Activated CD4-positive, alpha-beta memory T cell treated with anti-CD3 and anti-CD28 coated beads for 36 hours (primary cell): ENCODE results near the gene CRYZL1. TPM values are rescaled to one million over a fixed set of nuclear protein-coding genes. Genes with fewer than 3 reads are reported as not detected.
"Not testable (repeated sequence)": the region's sequence is repeated elsewhere in the genome, so short reads cannot be mapped to it uniquely, and the experiment has no call there.

ENCODE experiments used
- CTCF ChIA-PET: fragments of 350-600 bp; sonication (Branson Sonifier 250); formaldehyde crosslinking; loops from one replicate; lab custom pipeline; 2021; ENCODE audit warnings: antibody characterized with exemption, inconsistent platforms; lab: Charles Lee
- POLR2A ChIA-PET: fragments of 350-600 bp; sonication (Branson Sonifier 250); formaldehyde crosslinking; loops from one replicate; lab custom pipeline; 2021; ENCODE audit warnings: antibody characterized with exemption; lab: Charles Lee
- DNase-seq: peaks from one replicate; pipeline ENCODE4 v3.0.0-alpha.2; 2020
- H3K27ac Mint-ChIP-seq: one replicate; pipeline ENCODE4 v1.8.0; 2021; ENCODE audit warnings: mixed read lengths
- H3K27me3 Mint-ChIP-seq: one replicate; pipeline ENCODE4 v1.8.0; 2021; ENCODE audit warnings: mixed read lengths
- H3K36me3 Mint-ChIP-seq: one replicate; pipeline ENCODE4 v1.8.0; 2021; ENCODE audit warnings: mixed read lengths
- H3K4me1 Mint-ChIP-seq: one replicate; pipeline ENCODE4 v1.8.0; 2021; ENCODE audit warnings: low read depth, mixed read lengths
- H3K4me3 Mint-ChIP-seq: one replicate; pipeline ENCODE4 v1.8.0; 2021; ENCODE audit warnings: mild to moderate bottlenecking, mixed read lengths
- H3K9me3 Mint-ChIP-seq: one replicate; pipeline ENCODE4 v1.8.0; 2021; ENCODE audit warnings: mixed read lengths
- intact Hi-C: fragments of 100-400 bp; cut with micrococcal nuclease; formaldehyde crosslinking; loops from one replicate; pipeline ENCODE4 v1.15.1; 2023
- total RNA-seq, 2 experiments: library from RNA; stranded (reverse); gene quantifications; one replicate each; pipeline ENCODE4 v1.2.3, GENCODE V29; 2021

CRYZL1 gene
- 10 to 100 TPM; 32.8 to 34.9 TPM for total RNA-seq

DNA sequence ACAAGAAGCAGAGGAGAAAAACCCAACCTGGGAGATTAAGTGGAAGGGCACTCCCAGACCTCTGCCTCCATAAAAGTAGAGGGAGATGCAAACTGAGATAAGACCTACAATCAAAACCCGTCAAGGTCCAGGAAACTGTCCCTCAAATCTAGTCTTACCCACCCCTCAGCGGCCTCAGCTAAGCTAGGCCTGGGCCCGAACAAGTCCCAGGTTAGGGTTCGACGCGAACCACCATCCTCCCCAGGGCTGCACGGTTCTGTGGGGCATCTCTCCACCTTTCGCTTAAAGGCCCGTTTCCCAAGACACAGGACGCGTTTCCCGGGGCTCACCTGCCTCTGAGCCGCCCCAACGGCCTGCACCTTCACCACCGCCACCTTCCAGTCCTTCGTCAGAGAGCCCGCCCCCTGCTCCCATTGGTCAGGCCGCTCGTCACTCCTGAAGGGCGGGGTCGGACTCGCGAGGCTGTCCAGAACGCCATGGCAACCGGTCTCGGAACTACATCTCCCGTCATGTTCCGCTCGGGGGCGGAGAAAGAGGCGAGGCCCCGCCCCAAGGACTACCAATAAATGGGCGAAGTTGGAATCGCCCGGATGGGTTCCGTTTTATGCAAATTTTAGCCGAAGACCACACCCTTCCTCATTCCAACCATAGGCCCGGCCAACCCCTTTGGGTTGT is at the start of gene CRYZL1:
TSS of gene CRYZL1 (minus strand) at position 390 of the 675 bp plus-strand sequence. CDS start 10,190 bp downstream, outside the sequence.
- CTCF ChIA-PET = interaction anchor here (2.6 kb wide), 1 partner anchor 36 kb away, joined by 14 read pairs; no protein-coding TSS in a partner anchor
- H3K9me3 Mint-ChIP-seq = no peaks in the 10 kb centered on the region
- peaks cover 24% of the 10 kb centered on the region for H3K4me1 Mint-ChIP-seq
- peak within 1 kb of the TSS; percentile 86 for H3K4me3 Mint-ChIP-seq
- DNase-seq = peak; percentile 100
- intact Hi-C loops = loop anchor here (1.0 to 10.0 kb wide), 8 partner anchors 53 to 869 kb away; partner anchors contain the start of genes ATP5PO, DNAJC28, DONSON and GART
- POLR2A ChIA-PET = interaction anchor here (1.1 kb wide), 2 partner anchors 53 to 551 kb away, joined by 3 to 4 read pairs; partner anchors contain the start of gene DONSON
- H3K27me3 Mint-ChIP-seq = peaks cover 16% of the 10 kb centered on the region
- H3K27ac Mint-ChIP-seq = peak within 1 kb of the TSS; percentile 93
- H3K36me3 Mint-ChIP-seq = peaks cover 5% of the 10 kb centered on the region

DNA sequence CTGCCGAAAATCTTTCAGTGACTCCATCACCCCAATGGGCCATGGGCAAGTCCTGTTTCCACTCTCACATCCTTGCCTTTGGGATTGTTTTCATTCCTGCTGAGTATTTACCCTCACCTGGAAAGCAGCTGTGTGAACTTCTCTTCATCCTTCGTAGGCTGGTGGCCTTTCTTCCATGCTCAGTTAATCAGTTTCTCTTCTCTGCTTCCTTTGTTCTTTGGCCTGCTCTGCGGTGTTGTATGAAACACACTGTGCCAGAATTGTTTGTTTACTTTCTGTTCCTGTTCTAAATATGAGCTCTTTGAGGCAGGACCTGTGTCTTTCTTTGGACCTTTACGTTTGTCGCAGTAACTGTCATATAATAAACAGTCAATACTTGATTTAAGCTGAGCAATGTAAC is 49.3 kb upstream of the CRYZL1 start:
- Mint-ChIP-seq H3K27me3 (no peaks in the 10 kb centered on the region), H3K36me3 (no peaks in the 10 kb centered on the region), H3K9me3 (no peaks in the 10 kb centered on the region), H3K4me1 (no peaks in the 10 kb centered on the region), H3K27ac (no peak overlapping the region), H3K4me3 (no peak overlapping the region)
- CTCF ChIA-PET = interaction anchor here (0.6 kb wide), 1 partner anchor 931 kb away, joined by 3 read pairs; no protein-coding TSS in a partner anchor
- no peak for DNase-seq
- intact Hi-C loops = no loop called here
- POLR2A ChIA-PET = no interaction called here

DNA sequence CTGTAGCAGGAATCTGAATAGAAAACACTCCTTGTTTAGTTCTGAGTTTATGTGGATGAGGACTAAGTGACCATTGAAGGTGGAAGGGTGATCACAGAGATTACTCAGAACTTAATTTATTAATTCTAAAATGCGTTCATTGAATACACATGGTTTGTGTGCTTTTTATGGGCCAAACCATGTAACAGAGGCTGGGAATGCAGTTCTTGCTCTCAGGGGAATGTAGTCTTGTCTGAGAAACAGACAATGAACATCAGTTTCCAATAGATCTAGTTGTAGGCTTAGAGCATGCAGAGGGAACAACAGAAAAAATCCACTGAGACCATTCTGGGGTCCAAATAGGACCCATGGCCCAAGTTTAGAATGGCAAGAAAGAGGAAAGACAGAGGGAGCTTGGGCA is 46.8 kb upstream of the CRYZL1 start:
- POLR2A ChIA-PET = no interaction called here
- CTCF ChIA-PET = no interaction called here
- no peaks in the 10 kb centered on the region for H3K4me1 Mint-ChIP-seq
- no peaks in the 10 kb centered on the region for H3K9me3 Mint-ChIP-seq
- H3K27ac Mint-ChIP-seq = no peak overlapping the region
- H3K36me3 Mint-ChIP-seq = no peaks in the 10 kb centered on the region
- H3K27me3 Mint-ChIP-seq = no peaks in the 10 kb centered on the region
- no peak for DNase-seq
- intact Hi-C loops = no loop called here
- H3K4me3 Mint-ChIP-seq = no peak overlapping the region

DNA sequence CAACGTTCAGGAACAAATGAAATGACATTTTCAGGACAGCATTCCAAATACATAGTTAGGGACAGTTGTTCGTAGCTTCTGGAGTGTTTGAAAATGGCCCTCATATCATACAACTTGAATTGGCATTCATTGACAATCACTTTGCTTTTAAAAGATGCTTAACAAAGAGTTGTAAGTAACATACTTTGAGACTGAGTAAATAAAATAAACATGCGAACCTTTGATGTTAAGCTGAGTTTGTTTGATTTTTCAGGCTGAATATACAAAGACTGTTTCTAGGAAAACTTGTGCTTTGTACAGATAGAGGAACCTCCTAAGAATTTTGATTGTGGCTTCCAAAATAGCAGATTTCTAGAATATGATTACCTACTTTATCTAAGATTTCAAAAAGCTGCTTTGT is 46.1 kb upstream of the CRYZL1 start:
- no peaks in the 10 kb centered on the region for H3K9me3 Mint-ChIP-seq

DNA sequence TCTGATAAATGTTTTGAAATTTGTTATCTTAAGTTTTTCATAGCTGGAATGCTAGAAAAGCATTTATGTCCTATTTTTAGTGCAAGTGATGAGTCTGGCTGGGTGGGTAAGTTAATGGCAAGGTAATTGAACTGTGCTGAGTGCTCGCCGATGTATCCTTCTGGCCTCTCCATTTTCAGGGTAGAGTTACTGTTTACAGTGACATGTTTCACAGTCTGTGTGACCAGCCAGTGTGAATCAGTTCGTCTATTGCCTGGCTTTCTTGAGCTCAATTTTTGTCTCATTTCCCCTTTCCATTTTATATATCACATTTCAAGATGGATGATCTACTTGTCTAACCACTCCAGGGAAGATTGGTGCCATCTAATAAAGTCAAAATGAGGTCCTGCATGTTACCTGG is 44.8 kb upstream of the CRYZL1 start:
- ChIA-PET POLR2A (interaction anchor here (0.6 kb wide), 1 partner anchor 10 kb away, joined by 4 read pairs; no protein-coding TSS in a partner anchor), CTCF (no interaction called here)
- Mint-ChIP-seq H3K9me3 (no peaks in the 10 kb centered on the region), H3K27me3 (no peaks in the 10 kb centered on the region), H3K4me3 (no peak overlapping the region), H3K36me3 (no peaks in the 10 kb centered on the region), H3K4me1 (no peaks in the 10 kb centered on the region), H3K27ac (no peak overlapping the region)
- DNase-seq = no peak
- intact Hi-C loops = no loop called here

More for the DNA sequence above, 46.1 kb upstream of the CRYZL1 start:
- Mint-ChIP-seq H3K27me3 (no peaks in the 10 kb centered on the region), H3K27ac (no peak overlapping the region), H3K36me3 (no peaks in the 10 kb centered on the region), H3K4me3 (no peak overlapping the region), H3K4me1 (no peaks in the 10 kb centered on the region)
- CTCF ChIA-PET = no interaction called here
- intact Hi-C loops = no loop called here
- POLR2A ChIA-PET = no interaction called here
- DNase-seq = no peak

DNA sequence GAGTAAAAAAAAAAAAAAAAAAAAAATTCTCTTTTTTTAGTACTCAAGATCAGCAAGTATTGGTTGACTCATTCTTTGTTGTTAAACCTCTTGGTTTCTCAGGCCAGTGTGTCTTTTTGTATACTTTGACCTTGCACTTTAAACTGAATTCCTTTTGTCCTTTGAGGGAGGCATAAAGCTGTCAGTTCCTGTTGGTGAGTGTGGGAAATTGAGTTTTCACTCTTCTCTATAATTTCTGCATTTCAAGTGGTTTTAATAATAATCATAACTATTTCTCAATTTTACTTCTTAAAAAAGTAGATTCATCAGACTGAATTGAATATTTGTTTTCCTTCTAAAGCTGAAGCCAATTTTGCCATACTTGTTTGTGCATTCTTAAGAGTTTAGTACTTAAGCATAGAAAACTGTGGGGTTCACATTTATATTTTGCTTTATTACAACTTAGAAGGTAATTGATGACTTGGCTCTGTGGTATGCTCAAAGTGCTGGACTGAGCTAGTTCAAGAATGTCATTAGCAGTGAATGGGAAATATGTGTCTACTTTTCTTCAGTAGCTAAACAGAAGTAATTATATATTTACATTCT is 44.2 kb upstream of the CRYZL1 start:
- ChIA-PET CTCF (no interaction called here), POLR2A (interaction anchor here (0.6 kb wide), 2 partner anchors 11 to 494 kb away, joined by 3 to 4 read pairs; no protein-coding TSS in a partner anchor)
- Mint-ChIP-seq H3K4me3 (no peak overlapping the region), H3K4me1 (no peaks in the 10 kb centered on the region), H3K36me3 (no peaks in the 10 kb centered on the region), H3K27me3 (peaks cover 5% of the 10 kb centered on the region), H3K27ac (no peak overlapping the region), H3K9me3 (no peaks in the 10 kb centered on the region)
- DNase-seq = no peak
- intact Hi-C loops = no loop called here

DNA sequence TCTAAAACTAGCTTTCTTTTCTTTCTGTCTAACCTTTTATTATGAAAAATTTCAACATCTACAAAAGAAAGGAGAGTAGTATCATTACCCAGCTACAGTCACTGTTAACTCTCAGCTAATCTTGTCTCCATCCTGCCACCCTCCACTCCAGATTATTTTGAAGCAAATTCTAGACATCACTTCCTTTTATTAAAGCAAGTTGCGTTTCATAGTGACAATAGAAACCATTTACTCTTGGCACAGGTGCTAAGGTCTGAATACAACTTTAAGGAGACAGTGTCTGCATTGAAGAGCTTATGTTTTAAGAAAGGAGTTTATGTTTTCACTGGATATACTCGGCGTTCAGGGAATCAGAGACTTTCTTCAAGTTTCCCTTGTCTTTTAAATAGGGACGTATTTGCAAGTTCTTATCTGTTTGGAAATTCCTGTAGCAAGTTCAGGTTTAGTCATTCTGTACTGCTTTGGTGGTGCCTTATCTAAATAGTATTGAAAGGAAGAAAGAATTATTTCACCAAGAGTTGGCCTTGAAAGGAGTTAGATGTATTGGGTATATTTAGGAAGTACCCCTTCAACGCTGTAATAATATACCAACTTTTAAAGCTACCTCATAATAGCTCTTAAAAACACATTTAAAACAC is 43.5 kb upstream of the CRYZL1 start:
- Mint-ChIP-seq H3K4me3 (no peak overlapping the region), H3K36me3 (no peaks in the 10 kb centered on the region), H3K27ac (no peak overlapping the region), H3K4me1 (no peaks in the 10 kb centered on the region), H3K27me3 (peaks cover 5% of the 10 kb centered on the region), H3K9me3 (no peaks in the 10 kb centered on the region)
- CTCF ChIA-PET = no interaction called here
- POLR2A ChIA-PET = interaction anchor here (0.6 kb wide), 1 partner anchor 494 kb away, joined by 3 read pairs; no protein-coding TSS in a partner anchor
- intact Hi-C loops = no loop called here
- no peak for DNase-seq

DNA sequence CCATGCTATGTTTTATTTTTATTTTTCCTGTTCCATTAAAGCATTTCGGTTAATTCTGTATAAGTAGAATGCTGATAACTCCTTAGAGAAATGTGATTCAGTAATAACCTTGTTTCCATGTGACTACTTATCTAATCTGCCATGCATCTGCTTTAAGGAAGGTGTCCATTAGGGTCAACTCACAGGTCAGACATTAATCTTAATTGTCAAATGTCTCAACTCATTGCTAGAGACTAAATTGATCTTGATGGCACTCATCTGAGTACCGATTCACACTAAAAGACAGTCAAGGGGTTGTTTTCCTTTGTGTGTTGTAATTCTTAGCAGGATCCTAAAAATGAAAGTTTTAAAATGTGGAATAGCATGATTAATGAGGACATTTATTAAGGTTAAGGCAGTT is 42.5 kb upstream of the CRYZL1 start:
- no peaks in the 10 kb centered on the region for H3K36me3 Mint-ChIP-seq
- H3K27me3 Mint-ChIP-seq = peaks cover 5% of the 10 kb centered on the region
- DNase-seq = no peak
- H3K4me1 Mint-ChIP-seq = no peaks in the 10 kb centered on the region
- intact Hi-C loops = no loop called here
- H3K4me3 Mint-ChIP-seq = no peak overlapping the region
- no peaks in the 10 kb centered on the region for H3K9me3 Mint-ChIP-seq
- H3K27ac Mint-ChIP-seq = no peak overlapping the region
- ChIA-PET POLR2A (no interaction called here), CTCF (no interaction called here)

DNA sequence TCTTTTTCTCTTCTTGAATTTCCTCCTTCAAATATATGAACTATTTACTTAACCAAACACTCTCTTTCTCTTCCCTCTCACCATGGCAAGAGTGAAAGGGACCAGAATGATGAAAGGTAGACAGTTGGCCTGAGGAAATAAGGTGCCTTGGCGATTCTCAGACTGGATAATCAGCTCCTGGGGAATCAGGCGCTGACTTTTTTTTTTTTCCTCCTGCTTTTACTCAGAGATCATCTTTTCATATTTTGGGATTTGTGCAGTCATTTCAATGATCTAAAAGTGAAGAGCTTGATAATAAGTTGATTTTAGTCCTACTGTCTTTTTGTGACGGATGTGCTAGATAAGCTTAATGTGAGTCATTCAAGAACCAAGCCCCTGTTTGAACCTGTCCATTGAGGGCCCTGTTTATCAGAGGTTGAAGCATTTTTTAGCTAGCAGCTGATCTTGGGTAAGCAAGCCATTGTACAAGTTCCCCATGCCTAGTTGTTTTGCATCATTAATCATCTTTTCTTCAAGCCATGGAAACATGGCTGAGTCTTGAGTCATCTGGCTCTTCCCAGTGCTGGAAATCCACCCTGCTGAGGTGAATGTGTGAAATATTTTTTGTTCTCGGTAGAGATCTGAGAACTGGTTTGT is 41.6 kb upstream of the CRYZL1 start:
- ChIA-PET CTCF (no interaction called here), POLR2A (no interaction called here)
- Mint-ChIP-seq H3K27me3 (peaks cover 5% of the 10 kb centered on the region), H3K36me3 (no peaks in the 10 kb centered on the region), H3K4me1 (no peaks in the 10 kb centered on the region), H3K27ac (no peak overlapping the region), H3K4me3 (no peak overlapping the region), H3K9me3 (no peaks in the 10 kb centered on the region)
- intact Hi-C loops = no loop called here
- no peak for DNase-seq

DNA sequence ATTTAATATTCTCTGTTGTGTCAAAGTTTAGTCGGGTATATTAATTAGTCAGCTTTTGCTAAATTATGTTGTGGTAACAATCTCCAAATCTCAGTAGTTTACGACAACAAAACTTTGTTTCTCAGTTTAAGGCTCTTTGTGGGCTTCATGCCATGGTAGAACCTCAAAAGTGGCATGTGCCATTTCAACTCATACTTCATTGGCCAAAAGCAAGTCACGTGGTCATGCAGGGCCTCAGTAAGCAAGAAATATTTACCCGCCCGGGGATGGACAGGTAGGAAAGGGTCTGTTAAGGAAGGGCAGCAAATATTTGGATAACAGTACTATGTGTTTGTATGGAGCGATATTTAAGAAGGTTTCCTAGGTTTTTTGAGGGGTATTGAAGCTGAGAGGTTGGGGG is 39.3 kb upstream of the CRYZL1 start:
- ChIA-PET POLR2A (no interaction called here), CTCF (no interaction called here)
- no peak for DNase-seq
- peaks cover 5% of the 10 kb centered on the region for H3K27me3 Mint-ChIP-seq
- no peaks in the 10 kb centered on the region for H3K4me1 Mint-ChIP-seq
- intact Hi-C loops = no loop called here
- no peaks in the 10 kb centered on the region for H3K36me3 Mint-ChIP-seq
- no peak overlapping the region for H3K27ac Mint-ChIP-seq
- H3K4me3 Mint-ChIP-seq = no peak overlapping the region
- no peaks in the 10 kb centered on the region for H3K9me3 Mint-ChIP-seq

DNA sequence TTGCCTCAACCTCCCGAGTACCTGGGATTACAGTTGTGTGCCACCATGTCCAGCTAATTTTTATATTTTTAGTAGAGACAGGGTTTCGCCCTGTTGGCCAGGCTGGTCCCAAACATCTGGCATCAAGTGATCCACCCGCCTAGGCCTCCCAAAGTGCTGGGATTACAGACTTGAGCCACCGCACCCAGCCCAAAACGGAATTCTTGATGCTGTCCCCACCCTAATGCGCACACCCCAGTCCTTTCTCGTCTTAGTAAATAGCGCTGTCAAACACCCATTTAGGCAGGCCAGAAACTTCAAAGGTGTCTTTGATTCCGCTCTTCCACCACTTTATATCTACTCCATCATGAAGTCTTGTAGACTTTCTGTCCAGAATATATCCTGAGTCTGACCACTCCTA is 35.9 kb upstream of the CRYZL1 start:
- CTCF ChIA-PET = no interaction called here

DNA sequence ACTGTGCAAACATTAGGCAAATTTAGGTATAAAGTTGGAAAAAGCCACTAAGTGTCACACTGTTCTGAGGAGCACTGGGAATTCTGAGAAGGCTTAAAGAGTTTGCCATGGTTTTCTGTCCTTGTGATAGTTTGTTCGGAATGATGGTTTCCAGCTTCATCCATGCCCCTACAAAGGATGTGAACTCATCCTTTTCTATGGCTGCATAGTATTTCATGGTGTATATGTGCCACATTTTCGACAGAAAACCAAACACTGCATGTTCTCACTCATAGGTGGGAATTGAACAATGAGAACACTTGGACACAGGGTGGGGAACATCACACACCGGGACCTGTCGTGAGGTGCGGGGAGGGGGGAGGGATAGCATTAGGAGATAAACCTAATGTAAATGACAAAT is 35.1 kb upstream of the CRYZL1 start:
- H3K4me3 Mint-ChIP-seq, DNase-seq, H3K27ac Mint-ChIP-seq, H3K4me1 Mint-ChIP-seq, H3K36me3 Mint-ChIP-seq, H3K9me3 Mint-ChIP-seq, H3K27me3 Mint-ChIP-seq, POLR2A ChIA-PET, intact Hi-C loops, CTCF ChIA-PET: not testable (repeated sequence)

More for the DNA sequence above, 35.9 kb upstream of the CRYZL1 start:
- no peaks in the 10 kb centered on the region for H3K36me3 Mint-ChIP-seq
- H3K4me3 Mint-ChIP-seq = no peak overlapping the region
- H3K27me3 Mint-ChIP-seq = peaks cover 5% of the 10 kb centered on the region
- no peak for DNase-seq
- no peaks in the 10 kb centered on the region for H3K4me1 Mint-ChIP-seq
- no peaks in the 10 kb centered on the region for H3K9me3 Mint-ChIP-seq
- intact Hi-C loops = no loop called here
- no peak overlapping the region for H3K27ac Mint-ChIP-seq
- POLR2A ChIA-PET = no interaction called here
